ENCODE measurements around the gene NDUFAF2. TPM values are rescaled to one million over a fixed set of nuclear protein-coding genes. Genes with fewer than 3 reads are reported as not detected.
"Not testable (repeated sequence)": the region's sequence is repeated elsewhere in the genome, so short reads cannot be mapped to it uniquely, and the experiment has no call there.

NDUFAF2 gene
- total RNA-seq, 1 experiment from 2014 or later: 20.8 TPM

DNA sequence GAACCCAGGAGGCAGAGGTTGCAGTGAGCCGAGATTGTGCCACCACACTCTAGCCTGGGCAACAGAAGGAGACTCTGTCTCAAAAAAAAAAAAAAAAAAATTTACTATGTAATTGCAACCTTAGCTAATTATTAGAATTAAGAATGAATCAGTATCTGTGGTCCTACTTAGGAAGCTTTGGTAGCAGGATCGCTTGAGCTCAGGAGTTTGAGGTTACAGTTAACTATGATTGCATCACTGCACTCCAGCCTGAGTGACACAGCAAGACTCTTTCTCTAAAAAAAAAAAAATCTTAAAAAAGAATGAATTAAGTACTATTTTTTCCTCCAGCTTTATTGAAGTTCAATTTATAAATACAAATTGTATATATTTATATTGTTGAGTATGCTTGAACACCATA, 16.7 kb downstream of the NDUFAF2 start:
- Histone ChIP-seq H3K27me3 (ENCODE audit: control insufficient read depth, insufficient read depth, low read length) (no peaks in the 10 kb centered on the region), H3K36me3 (replicated peaks; ENCODE audit: control insufficient read depth, insufficient read depth, low read length) (no peaks in the 10 kb centered on the region), H3K4me3 (ENCODE audit: insufficient read depth, low read depth, low read length) (no peak overlapping the region)
- DNase-seq: no peak

DNA sequence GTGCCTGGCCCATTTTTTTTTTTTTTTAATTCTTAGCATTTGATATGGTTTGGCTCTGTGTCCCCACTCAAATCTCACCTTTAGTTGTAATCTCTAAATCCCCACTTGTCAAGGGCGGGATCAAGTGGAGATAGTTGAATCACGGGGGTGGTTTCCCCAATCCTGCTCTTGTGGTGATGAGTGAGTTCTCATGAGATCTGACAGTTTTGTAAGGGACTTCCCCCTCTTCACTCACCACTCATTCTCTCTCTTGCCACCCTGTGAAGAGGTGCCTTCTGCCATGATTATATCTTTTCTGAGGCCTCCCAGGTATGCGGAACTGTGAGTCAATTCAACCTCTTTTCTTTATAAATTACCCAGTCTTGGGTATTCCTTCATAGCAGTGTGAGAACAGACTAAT, 27.2 kb downstream of the NDUFAF2 start:
- H3K27me3 ChIP-seq (ENCODE audit: control insufficient read depth, insufficient read depth, low read length): no peaks in the 10 kb centered on the region
- no peak overlapping the region for H3K4me3 ChIP-seq (ENCODE audit: insufficient read depth, low read depth, low read length)
- no peaks in the 10 kb centered on the region for H3K36me3 ChIP-seq (replicated peaks; ENCODE audit: control insufficient read depth, insufficient read depth, low read length)
- DNase-seq: no peak

DNA sequence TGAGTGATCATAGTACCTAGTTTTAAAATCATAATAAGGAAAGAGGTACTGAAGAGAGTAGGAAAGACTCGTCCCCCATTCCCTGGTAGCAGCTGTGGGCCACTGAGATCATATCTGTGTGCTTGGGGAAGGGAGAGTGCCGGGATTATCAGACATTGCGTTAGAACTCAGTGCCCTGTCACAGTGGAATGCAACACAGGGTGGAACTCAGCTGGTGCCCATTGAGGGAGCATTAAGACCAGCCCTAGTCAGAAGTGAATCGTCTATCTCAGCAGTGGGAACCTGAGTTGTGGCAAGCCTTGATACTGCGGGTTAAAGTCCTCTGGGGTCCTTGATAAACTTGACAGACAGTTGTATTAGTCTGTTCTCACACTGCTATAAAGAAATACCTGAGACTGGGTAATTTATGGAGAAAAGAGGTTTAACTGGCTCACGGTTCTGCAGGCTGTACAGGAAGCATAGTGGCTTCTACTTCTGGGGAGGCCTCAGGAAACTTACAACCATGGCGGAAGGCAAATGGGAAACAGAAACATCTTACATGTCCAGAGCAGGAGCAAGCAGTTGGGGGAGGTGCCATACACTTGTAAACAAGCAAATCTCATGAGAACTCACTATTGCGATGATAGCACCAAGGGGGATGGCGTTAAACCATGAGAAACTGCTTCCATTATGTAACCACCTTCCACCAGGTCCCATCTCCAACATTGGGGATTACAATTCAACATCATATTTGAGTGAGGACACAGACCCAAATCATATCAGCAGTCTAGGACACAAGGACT, 33.1 kb downstream of the NDUFAF2 start:
- no peaks in the 10 kb centered on the region for H3K27me3 ChIP-seq (ENCODE audit: control insufficient read depth, insufficient read depth, low read length)
- H3K4me3 ChIP-seq (ENCODE audit: insufficient read depth, low read depth, low read length): no peak overlapping the region
- H3K36me3 ChIP-seq (replicated peaks; ENCODE audit: control insufficient read depth, insufficient read depth, low read length): no peaks in the 10 kb centered on the region
- DNase-seq: no peak

DNA sequence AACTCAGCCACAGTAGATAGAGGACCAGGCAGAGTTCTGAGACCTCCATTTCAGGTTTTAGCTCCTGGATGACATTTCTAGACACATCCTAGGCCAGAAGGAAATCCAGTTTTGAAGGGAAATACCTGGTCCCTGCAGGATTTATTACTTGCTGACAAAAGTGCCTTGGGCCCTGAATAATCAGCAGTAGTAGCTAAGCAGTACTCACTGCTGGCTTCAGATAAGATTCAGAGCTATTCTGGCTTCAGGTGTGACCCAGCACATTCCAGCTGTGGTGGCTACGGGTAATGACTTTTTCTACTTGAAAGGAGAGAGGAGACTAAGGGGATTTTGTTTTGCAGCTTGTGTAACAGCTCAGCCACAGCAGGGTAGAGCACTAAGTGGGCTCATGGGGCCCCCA, 34.0 kb downstream of the NDUFAF2 start:
- DNase-seq: no peak
- no peak overlapping the region for H3K4me3 ChIP-seq (ENCODE audit: insufficient read depth, low read depth, low read length)
- no peaks in the 10 kb centered on the region for H3K27me3 ChIP-seq (ENCODE audit: control insufficient read depth, insufficient read depth, low read length)
- no peaks in the 10 kb centered on the region for H3K36me3 ChIP-seq (replicated peaks; ENCODE audit: control insufficient read depth, insufficient read depth, low read length)

DNA sequence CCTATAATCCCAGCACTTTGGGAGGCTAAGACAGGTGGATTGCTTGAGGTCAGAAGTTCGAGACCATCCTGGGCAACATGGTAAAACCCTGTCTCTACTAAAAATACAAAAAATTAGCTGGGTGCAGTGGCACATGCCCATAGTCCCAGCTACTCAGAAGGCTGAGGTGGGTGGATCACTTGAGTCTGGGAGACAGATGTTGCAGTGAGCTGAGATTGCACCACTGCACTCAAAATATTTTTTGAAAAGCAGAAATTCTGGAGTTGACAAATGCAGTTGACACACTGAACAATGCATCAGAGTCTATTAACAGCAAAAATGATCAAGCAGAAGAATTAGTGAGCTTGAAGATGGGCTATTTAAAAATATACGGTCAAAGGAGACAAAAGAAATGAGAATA, 35.5 kb downstream of the NDUFAF2 start:
- no peaks in the 10 kb centered on the region for H3K27me3 ChIP-seq (ENCODE audit: control insufficient read depth, insufficient read depth, low read length)
- no peak for DNase-seq
- no peaks in the 10 kb centered on the region for H3K36me3 ChIP-seq (replicated peaks; ENCODE audit: control insufficient read depth, insufficient read depth, low read length)
- H3K4me3 ChIP-seq (ENCODE audit: insufficient read depth, low read depth, low read length): no peak overlapping the region

DNA sequence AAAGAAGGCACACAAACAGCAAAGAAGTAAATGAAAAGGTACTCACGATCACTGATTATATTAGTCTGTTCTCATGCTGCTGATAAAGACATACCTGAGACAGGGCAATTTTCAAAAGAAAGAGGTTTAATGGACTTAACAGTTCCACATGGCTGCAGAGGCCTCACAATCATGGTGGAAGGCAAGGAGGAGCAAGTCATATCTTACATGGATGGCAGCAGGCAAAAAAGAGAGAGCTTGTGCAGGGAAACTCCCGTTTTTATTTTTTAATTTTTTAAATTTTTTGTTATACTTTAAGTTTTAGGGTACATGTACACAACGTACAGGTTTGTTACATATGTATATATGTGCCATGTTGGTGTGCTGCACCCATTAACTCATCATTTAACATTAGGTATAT, 37.1 kb downstream of the NDUFAF2 start:
- not testable (repeated sequence) for H3K27me3 ChIP-seq (ENCODE audit: control insufficient read depth, insufficient read depth, low read length); H3K36me3 ChIP-seq (replicated peaks; ENCODE audit: control insufficient read depth, insufficient read depth, low read length); DNase-seq

DNA sequence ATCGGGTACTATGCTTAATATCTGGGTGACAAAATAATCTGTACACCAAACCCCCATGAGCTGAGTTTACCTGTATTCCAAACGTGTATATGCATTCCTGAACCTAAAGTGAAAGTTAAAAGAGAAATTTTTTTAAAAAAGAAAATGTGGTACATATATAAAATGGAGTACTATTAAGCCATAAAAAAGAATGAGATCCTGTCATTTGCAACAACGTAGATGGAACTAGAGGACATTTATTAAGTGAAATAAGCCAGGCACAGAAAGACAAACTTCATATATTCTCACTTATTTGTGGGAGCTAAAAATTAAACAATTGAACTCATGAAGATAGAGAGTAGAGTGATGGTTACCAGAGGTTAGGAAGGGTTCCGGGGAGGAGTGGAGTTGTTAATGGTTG, 44.8 kb downstream of the NDUFAF2 start:
- Histone ChIP-seq H3K36me3 (replicated peaks; ENCODE audit: control insufficient read depth, insufficient read depth, low read length) (no peaks in the 10 kb centered on the region; the same call in 1 of the 2 replicates), H3K4me3 (ENCODE audit: insufficient read depth, low read depth, low read length) (no peak overlapping the region), H3K27me3 (ENCODE audit: control insufficient read depth, insufficient read depth, low read length) (no peaks in the 10 kb centered on the region)
- DNase-seq: no peak

More for the DNA sequence above, 37.1 kb downstream of the NDUFAF2 start:
- not testable (repeated sequence) for H3K4me3 ChIP-seq (ENCODE audit: insufficient read depth, low read depth, low read length)

DNA sequence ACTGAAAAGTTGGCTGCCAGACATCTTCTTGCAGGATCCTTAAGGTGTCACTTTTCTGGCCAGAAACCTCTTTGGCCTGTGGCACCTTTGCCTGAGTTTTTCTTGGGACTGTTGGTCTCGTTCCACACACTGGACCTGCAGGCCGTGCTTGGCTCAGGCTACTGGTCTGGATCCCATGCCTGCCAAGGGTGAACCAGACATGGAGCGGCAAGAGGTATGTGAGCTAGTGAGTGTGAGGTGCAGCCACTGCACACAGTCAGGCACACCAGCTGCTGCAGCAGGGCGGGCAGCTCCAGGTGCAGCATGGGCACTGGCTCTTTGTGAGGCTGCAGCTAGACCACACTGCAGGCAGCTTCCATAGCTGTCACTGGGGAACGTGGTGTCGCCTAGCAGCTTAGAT, 47.9 kb downstream of the NDUFAF2 start:
- DNase-seq: no peak
- Histone ChIP-seq H3K27me3 (ENCODE audit: control insufficient read depth, insufficient read depth, low read length) (no peaks in the 10 kb centered on the region), H3K4me3 (ENCODE audit: insufficient read depth, low read depth, low read length) (no peak overlapping the region), H3K36me3 (replicated peaks; ENCODE audit: control insufficient read depth, insufficient read depth, low read length) (no peaks in the 10 kb centered on the region; the same call in 1 of the 2 replicates)

DNA sequence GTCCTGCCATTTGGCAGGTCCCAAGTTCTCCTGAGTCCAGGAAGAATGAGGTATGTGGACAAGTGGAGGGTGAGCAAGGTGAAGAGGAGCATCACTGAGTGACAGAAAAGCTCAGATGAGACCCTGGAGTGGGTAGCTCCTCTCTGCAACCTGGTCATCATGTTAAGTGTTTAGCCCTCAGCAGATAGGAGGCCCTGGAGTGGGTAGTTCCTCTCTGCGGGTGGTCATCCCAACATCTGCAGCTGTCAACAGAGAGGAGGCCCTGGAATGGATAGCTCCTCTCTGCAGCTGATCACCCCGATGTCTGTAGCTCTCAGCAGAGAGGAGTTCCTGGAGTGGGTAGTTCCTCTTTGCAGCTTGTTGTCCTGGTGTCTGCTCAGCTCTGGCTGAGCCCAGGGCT, 48.4 kb downstream of the NDUFAF2 start:
- Histone ChIP-seq H3K36me3 (replicated peaks; ENCODE audit: control insufficient read depth, insufficient read depth, low read length) (no peaks in the 10 kb centered on the region; the same call in 1 of the 2 replicates), H3K4me3 (ENCODE audit: insufficient read depth, low read depth, low read length) (no peak overlapping the region), H3K27me3 (ENCODE audit: control insufficient read depth, insufficient read depth, low read length) (no peaks in the 10 kb centered on the region)
- no peak for DNase-seq

DNA sequence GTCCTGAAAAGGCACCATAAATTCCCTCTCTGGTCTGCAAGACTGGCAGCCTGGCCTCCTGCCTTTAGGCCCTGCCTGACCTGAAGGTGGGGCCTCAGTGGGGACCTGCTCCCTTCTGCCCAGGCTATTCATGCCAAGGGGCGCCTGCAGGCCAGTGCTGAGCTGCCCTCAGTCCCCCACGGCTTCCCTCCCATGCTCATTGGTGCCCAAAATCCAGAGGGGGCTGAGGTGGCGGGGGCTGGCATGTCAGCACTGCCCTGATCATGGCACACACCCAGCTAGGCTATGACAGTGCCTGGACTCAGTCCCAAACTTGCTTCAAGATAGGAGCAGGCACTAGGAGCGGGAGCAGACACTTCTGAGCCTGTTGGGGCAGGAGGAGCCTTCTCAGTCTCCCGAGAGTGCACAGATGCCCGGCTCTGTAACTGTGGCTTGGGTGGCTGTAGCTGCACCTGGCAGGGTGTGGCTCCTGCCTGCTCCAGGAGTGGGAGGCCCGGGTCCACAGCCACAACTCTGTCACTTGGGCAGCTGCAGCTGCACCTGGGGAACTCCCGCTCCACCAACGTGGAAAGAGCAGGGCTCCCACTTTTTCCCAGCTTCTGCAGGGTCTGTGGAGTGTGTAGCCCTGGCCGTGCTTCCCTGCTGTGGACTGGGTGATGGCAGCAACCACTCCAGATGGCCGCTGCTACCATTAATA, 49.0 kb downstream of the NDUFAF2 start:
- H3K4me3 ChIP-seq (ENCODE audit: insufficient read depth, low read depth, low read length): no peak overlapping the region
- H3K36me3 ChIP-seq (replicated peaks; ENCODE audit: control insufficient read depth, insufficient read depth, low read length): no peaks in the 10 kb centered on the region; the same call in 1 of the 2 replicates
- H3K27me3 ChIP-seq (ENCODE audit: control insufficient read depth, insufficient read depth, low read length): no peaks in the 10 kb centered on the region
- no peak for DNase-seq

DNA sequence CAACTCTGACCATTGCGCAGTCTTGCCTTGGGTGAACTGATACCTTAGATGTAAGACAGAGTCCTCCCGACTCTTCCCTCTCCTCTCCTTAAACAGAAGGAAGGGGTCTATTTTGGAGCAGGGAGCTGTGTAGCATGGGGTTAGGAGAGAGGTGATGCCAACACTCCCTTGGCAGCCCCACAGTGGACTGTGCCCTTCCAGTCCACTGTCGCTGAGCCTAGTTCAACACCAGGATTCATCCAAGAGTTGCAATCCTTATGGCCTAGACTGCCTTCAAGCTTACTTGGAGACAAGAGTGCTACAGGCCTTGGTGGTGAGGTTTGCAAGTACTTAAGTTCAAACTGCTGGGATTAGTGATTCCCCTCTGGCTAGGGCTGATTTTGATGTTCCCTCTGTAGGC, 51.4 kb downstream of the NDUFAF2 start:
- no peak overlapping the region for H3K4me3 ChIP-seq (ENCODE audit: insufficient read depth, low read depth, low read length)
- DNase-seq: no peak
- H3K36me3 ChIP-seq (replicated peaks; ENCODE audit: control insufficient read depth, insufficient read depth, low read length): no peaks in the 10 kb centered on the region; the same call in 1 of the 2 replicates
- no peaks in the 10 kb centered on the region for H3K27me3 ChIP-seq (ENCODE audit: control insufficient read depth, insufficient read depth, low read length)

DNA sequence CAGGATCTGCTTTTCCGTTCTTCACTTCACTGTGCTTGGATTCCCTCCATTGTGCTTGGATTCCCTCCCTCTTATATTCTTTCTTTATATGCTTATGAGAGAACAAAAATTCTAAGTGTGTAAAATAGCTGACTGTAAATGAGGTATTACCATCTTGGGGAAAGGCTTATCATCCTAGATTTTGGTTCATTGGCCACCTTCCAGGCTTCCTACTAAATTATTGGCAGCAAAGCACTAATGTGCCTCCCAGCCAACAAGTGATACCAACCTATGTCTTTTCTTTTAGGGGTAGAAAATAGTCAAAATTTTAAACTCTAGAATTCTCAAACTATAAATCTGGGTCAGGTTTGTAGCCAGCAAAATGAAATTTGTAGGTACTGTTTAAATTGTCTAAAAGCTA, 52.7 kb downstream of the NDUFAF2 start:
- H3K27me3 ChIP-seq (ENCODE audit: control insufficient read depth, insufficient read depth, low read length): no peaks in the 10 kb centered on the region
- no peak for DNase-seq
- no peak overlapping the region for H3K4me3 ChIP-seq (ENCODE audit: insufficient read depth, low read depth, low read length)
- no peaks in the 10 kb centered on the region; the same call in 1 of the 2 replicates for H3K36me3 ChIP-seq (replicated peaks; ENCODE audit: control insufficient read depth, insufficient read depth, low read length)

DNA sequence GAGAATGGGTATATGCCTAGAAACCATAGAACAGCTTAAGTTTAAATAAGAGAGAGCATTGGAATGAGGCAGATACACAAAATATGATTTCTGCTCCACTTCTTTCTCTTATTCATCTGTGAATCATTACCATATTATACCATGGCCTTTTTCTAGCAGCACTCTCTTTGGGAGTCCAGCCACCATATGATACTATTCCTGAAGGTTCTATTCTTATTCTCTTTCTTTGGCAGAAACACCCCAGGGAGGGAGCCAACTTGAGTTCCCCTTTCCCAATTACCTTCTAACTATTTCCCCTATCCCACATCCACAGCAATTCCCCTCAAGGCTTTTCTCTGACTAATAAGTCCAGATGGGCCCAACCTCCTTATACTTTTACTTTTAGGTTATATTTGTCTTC, 55.9 kb downstream of the NDUFAF2 start:
- Histone ChIP-seq H3K36me3 (replicated peaks; ENCODE audit: control insufficient read depth, insufficient read depth, low read length) (no peaks in the 10 kb centered on the region), H3K27me3 (ENCODE audit: control insufficient read depth, insufficient read depth, low read length) (no peaks in the 10 kb centered on the region), H3K4me3 (ENCODE audit: insufficient read depth, low read depth, low read length) (no peak overlapping the region)
- DNase-seq: no peak

DNA sequence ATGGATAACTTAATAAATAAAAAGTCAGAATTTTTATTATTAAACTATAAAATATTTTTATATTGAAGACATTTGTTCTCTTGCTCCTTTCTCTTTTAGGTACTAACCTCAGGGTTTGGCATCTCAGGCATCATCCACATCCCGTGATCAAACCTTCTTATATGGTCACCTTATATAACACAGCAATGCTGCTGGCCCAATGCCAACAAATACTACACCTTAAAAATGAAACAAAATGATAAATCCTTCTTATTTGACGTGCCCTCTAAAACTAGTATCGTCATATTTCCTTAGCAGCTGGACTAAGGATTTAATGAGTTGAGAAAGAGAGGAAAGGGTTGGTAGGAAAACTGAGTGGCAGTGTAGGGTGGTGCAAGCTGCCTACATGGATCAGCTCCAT, 56.6 kb downstream of the NDUFAF2 start:
- Histone ChIP-seq H3K27me3 (ENCODE audit: control insufficient read depth, insufficient read depth, low read length) (no peaks in the 10 kb centered on the region), H3K36me3 (replicated peaks; ENCODE audit: control insufficient read depth, insufficient read depth, low read length) (no peaks in the 10 kb centered on the region), H3K4me3 (ENCODE audit: insufficient read depth, low read depth, low read length) (no peak overlapping the region)
- DNase-seq: no peak

DNA sequence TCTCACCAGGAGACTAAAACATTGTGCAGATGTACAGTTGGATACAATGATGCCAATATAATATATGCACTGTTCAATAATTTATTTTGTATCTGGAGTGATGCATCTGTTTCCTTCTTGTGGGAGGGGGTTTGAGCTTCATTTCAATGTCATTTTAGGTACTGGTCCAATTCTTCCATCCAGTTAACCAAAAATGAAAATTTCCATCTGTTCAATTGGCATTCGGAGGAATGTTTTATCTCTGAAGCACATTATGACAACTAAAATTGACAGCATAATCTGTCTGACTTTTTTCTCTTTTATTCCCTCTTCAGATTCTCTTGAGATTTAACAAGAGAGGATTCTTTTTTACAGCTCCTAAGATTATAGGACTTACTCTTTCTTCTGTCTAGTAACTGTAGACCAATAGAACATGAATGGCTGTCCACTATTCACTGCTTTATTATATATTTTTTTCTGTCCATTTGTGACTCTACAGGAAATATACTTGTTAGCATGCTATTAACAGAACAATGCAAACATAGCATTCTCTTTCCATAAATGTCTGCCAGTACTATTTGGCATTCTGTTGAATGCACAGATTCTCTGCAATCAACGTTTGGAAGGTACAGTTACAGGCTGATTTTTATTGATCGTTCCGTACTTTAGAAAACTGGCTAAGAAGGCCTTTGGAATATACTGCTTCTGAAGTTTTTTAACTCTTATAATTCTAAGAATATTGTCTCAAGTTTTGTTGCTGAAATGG, 57.8 kb downstream of the NDUFAF2 start:
- no peak for DNase-seq
- Histone ChIP-seq H3K4me3 (ENCODE audit: insufficient read depth, low read depth, low read length) (no peak overlapping the region), H3K36me3 (replicated peaks; ENCODE audit: control insufficient read depth, insufficient read depth, low read length) (no peaks in the 10 kb centered on the region), H3K27me3 (ENCODE audit: control insufficient read depth, insufficient read depth, low read length) (no peaks in the 10 kb centered on the region)
